H1 (cell line): ENCODE measurements around the gene FASTK. TPM values are rescaled to one million over a fixed set of nuclear protein-coding genes. Genes with fewer than 3 reads are reported as not detected.

ENCODE experiments used
- CTCF ChIA-PET: fragments of 300-600 bp; sonication (Branson Sonifier 250); formaldehyde crosslinking; loops from one replicate; lab custom pipeline; 2021; ENCODE audit not compliant: partially characterized antibody; lab: Charles Lee
- POLR2A ChIA-PET: fragments of 300-600 bp; sonication (Branson Sonifier 250); formaldehyde crosslinking; loops from one replicate; lab custom pipeline; 2021; ENCODE audit warnings: inconsistent platforms; ENCODE audit not compliant: partially characterized antibody; lab: Charles Lee
- DNase-seq, 2 experiments: peaks; one replicate each; pipeline versions ENCODE4 v3.0.0 to v3.0.0-alpha.2; 2010 to 2022; ENCODE audit warnings: low spot score in 2 of 2, low read depth in 1 of 2, mixed read lengths in 1 of 2
- FAIRE-seq: peaks from 2 replicates; lab custom pipeline; 2011; peaks lifted over from hg19 to GRCh38; lab: Jason Lieb, UNC
- H2AFZ ChIP-seq: 2 replicates; pipeline ENCODE4 v1.8.1; 2012; ENCODE audit warnings: low read length, inconsistent platforms
- H2AK5ac ChIP-seq: 2 replicates; pipeline ENCODE4 v1.6.1; 2013; ENCODE audit warnings: low read depth, low read length
- H2BK120ac ChIP-seq: replicated peaks from 2 replicates; pipeline ENCODE3; 2013; ENCODE audit warnings: low read depth, low read length, inconsistent platforms
- H2BK12ac ChIP-seq: 2 replicates; pipeline ENCODE4 v1.6.1; 2013; ENCODE audit warnings: low read depth, low read length
- H2BK15ac ChIP-seq: 2 replicates; pipeline ENCODE4 v1.6.1; 2013; ENCODE audit warnings: low read length
- H2BK20ac ChIP-seq: 2 replicates; pipeline ENCODE4 v1.6.1; 2013; ENCODE audit warnings: low read length
- H2BK5ac ChIP-seq: 2 replicates; pipeline ENCODE4 v1.6.1; 2013; ENCODE audit warnings: low read depth, low read length
- H3K14ac ChIP-seq: 2 replicates; pipeline ENCODE4 v1.6.1; 2013; ENCODE audit warnings: inconsistent platforms; ENCODE audit not compliant: insufficient read length
- H3K18ac ChIP-seq: 2 replicates; pipeline ENCODE4 v1.6.1; 2013; ENCODE audit warnings: low read length; ENCODE audit errors: extremely low read depth
- H3K23ac ChIP-seq: 2 replicates; pipeline ENCODE4 v1.6.1; 2013; ENCODE audit warnings: inconsistent platforms; ENCODE audit not compliant: insufficient read length
- H3K23me2 ChIP-seq: 2 replicates; pipeline ENCODE4 v1.6.1; 2013; ENCODE audit warnings: low read depth, low read length
- H3K27ac ChIP-seq: 2 replicates; pipeline ENCODE4 v1.6.1; 2011; ENCODE audit warnings: low read depth, low read length, inconsistent platforms
- H3K27me3 ChIP-seq, 4 experiments: replicated peaks in 1 of 4; 1 replicate in 1 of 4; 2 replicates in 3 of 4; pipeline versions ENCODE4 v1.6.1 to v1.8.1; 2011 to 2013; ENCODE audit warnings: low read length in 3 of 4, mild to moderate bottlenecking in 3 of 4, inconsistent platforms in 2 of 4, mixed read lengths in 2 of 4, moderate library complexity in 1 of 4; ENCODE audit not compliant: control insufficient read depth in 3 of 4, insufficient read depth in 3 of 4; ENCODE audit errors: extremely low read depth in 1 of 4
- H3K36me3 ChIP-seq, 4 experiments: 2 replicates each; pipeline versions ENCODE4 v1.6.1 to v1.8.1; 2011 to 2013; ENCODE audit warnings: mild to moderate bottlenecking in 4 of 4, low read length in 3 of 4, moderate library complexity in 2 of 4, control low read depth in 1 of 4, inconsistent platforms in 1 of 4; ENCODE audit not compliant: insufficient read depth in 4 of 4, control insufficient read depth in 2 of 4
- H3K4ac ChIP-seq: replicated peaks from 2 replicates; pipeline ENCODE3; 2013; ENCODE audit warnings: low read length, low read depth, mixed read lengths, inconsistent platforms; ENCODE audit not compliant: insufficient read length
- H3K4me1 ChIP-seq, 4 experiments: replicated peaks in 1 of 4; 1 replicate in 1 of 4; 2 replicates in 3 of 4; pipeline versions ENCODE4 v1.6.1 to v1.8.1; 2011 to 2013; ENCODE audit warnings: low read length in 3 of 4, inconsistent platforms in 2 of 4, mixed read lengths in 1 of 4; ENCODE audit not compliant: insufficient read depth in 4 of 4, control insufficient read depth in 3 of 4
- H3K4me2 ChIP-seq, 2 experiments: 2 replicates each; pipeline versions ENCODE4 v1.6.1 to v1.8.1; 2011 to 2013; ENCODE audit warnings: low read depth in 2 of 2, low read length in 2 of 2, control low read depth in 1 of 2, inconsistent platforms in 1 of 2, mild to moderate bottlenecking in 1 of 2; ENCODE audit not compliant: insufficient read depth in 1 of 2
- H3K4me3 ChIP-seq, 4 experiments: fragments of 200-600, 300-600 bp in 1 of 4; sonication (generic), shearing (Covaris generic), sonication (Bioruptor Twin) in 1 of 4; 2 replicates each; pipeline versions ENCODE4 v1.5.1 to v1.8.1; 2011 to 2016; ENCODE audit warnings: low read length in 4 of 4, low read depth in 3 of 4, control low read depth in 2 of 4, inconsistent platforms in 2 of 4, mild to moderate bottlenecking in 2 of 4, mixed read lengths in 1 of 4, moderate library complexity in 1 of 4; ENCODE audit not compliant: insufficient read depth in 2 of 4; ENCODE audit errors: extremely low read depth in 1 of 4
- H3K56ac ChIP-seq: replicated peaks from 2 replicates; pipeline ENCODE3; 2013; ENCODE audit warnings: low read depth, mild to moderate bottlenecking, mixed read lengths, low read length, inconsistent platforms; ENCODE audit not compliant: insufficient read length
- H3K79me1 ChIP-seq: 2 replicates; pipeline ENCODE4 v1.6.1; 2013; ENCODE audit warnings: low read depth, low read length, control low read depth
- H3K79me2 ChIP-seq, 2 experiments: 2 replicates each; pipeline versions ENCODE4 v1.6.1 to v1.8.1; 2012 to 2013; ENCODE audit warnings: low read length in 2 of 2, mild to moderate bottlenecking in 2 of 2, inconsistent platforms in 1 of 2; ENCODE audit not compliant: insufficient read depth in 2 of 2, control insufficient read depth in 1 of 2
- H3K9ac ChIP-seq, 4 experiments: replicated peaks in 1 of 4; 1 replicate in 1 of 4; 2 replicates in 3 of 4; pipeline versions ENCODE4 v1.6.1 to v1.8.1; 2011 to 2013; ENCODE audit warnings: low read depth in 3 of 4, low read length in 3 of 4, control low read depth in 2 of 4, mild to moderate bottlenecking in 2 of 4, moderate library complexity in 2 of 4, inconsistent platforms in 1 of 4; ENCODE audit errors: extremely low read depth in 1 of 4
- H3K9me3 ChIP-seq, 2 experiments: 2 replicates each; pipeline versions ENCODE4 v1.6.1 to v1.8.1; 2012 to 2013; ENCODE audit warnings: mild to moderate bottlenecking in 2 of 2, moderate library complexity in 2 of 2, control low read depth in 1 of 2, inconsistent platforms in 1 of 2, low read depth in 1 of 2, low read length in 1 of 2, mixed read lengths in 1 of 2; ENCODE audit not compliant: insufficient read depth in 2 of 2
- H4K20me1 ChIP-seq, 2 experiments: replicated peaks in 1 of 2; 2 replicates each; pipeline versions ENCODE3 to v1.8.1; 2011 to 2013; ENCODE audit warnings: inconsistent platforms in 2 of 2, low read length in 2 of 2, mild to moderate bottlenecking in 1 of 2; ENCODE audit not compliant: insufficient read depth in 2 of 2, control insufficient read depth in 1 of 2
- H4K5ac ChIP-seq: 2 replicates; pipeline ENCODE4 v1.6.1; 2013; ENCODE audit warnings: low read length, low read depth, mixed read lengths, inconsistent platforms; ENCODE audit not compliant: insufficient read length
- H4K8ac ChIP-seq: 2 replicates; pipeline ENCODE4 v1.8.0; 2013; ENCODE audit warnings: mild to moderate bottlenecking, moderate library complexity, low read length, inconsistent platforms; ENCODE audit not compliant: insufficient read depth; ENCODE audit errors: extremely low read depth
- H4K91ac ChIP-seq: replicated peaks from 2 replicates; pipeline ENCODE3; 2013; ENCODE audit warnings: low read length, mixed read lengths, inconsistent platforms; ENCODE audit not compliant: insufficient read length
- CEBPB ChIP-seq: IDR thresholded peaks from 2 replicates; pipeline ENCODE4 v1.6.1; 2012; ENCODE audit warnings: low read depth, low read length
- GABPA ChIP-seq: IDR thresholded peaks from 2 replicates; pipeline ENCODE4 v1.6.1; 2011; ENCODE audit warnings: mild to moderate bottlenecking, low read length, moderate library complexity, borderline replicate concordance; ENCODE audit not compliant: insufficient read depth
- HDAC2 ChIP-seq, 2 experiments: fragments of 300-600 bp in 1 of 2; sonication (generic) in 1 of 2; IDR thresholded peaks; 2 replicates each; pipeline ENCODE4 v1.6.1; 2011 to 2012; ENCODE audit warnings: low read depth in 2 of 2, low read length in 2 of 2, mild to moderate bottlenecking in 2 of 2, moderate library complexity in 2 of 2, borderline replicate concordance in 1 of 2, inconsistent platforms in 1 of 2
- POU5F1 ChIP-seq: IDR thresholded peaks from 2 replicates; pipeline ENCODE4 v1.6.1; 2011; ENCODE audit warnings: low read depth, mild to moderate bottlenecking, low read length, moderate library complexity
- RBBP5 ChIP-seq: IDR thresholded peaks from 2 replicates; pipeline ENCODE4 v1.7.1; 2012; ENCODE audit warnings: low read depth, mild to moderate bottlenecking, inconsistent platforms, low read length, moderate library complexity, borderline replicate concordance
- SAP30 ChIP-seq: fragments of 300-600 bp; sonication (generic); IDR thresholded peaks from 2 replicates; pipeline ENCODE4 v1.7.1; 2012; ENCODE audit warnings: low read length, moderate library complexity, mild to moderate bottlenecking, inconsistent platforms; ENCODE audit not compliant: insufficient read depth, insufficient replicate concordance
- SP4 ChIP-seq: IDR thresholded peaks from 2 replicates; pipeline ENCODE4 v1.6.1; 2012; ENCODE audit warnings: low read length, inconsistent platforms
- YY1 ChIP-seq: IDR thresholded peaks from 2 replicates; pipeline ENCODE4 v1.6.1; 2011; ENCODE audit warnings: low read depth, mild to moderate bottlenecking, low read length
- WGBS, 2 experiments: shearing (Covaris generic) in 1 of 2; methylation state at CpG; one replicate each; pipeline versions ENCODE4 v1.1.6 to v1.1.7; 2013 to 2015; ENCODE audit warnings: low lambda C conversion rate in 2 of 2, mixed read lengths in 2 of 2, inconsistent platforms in 1 of 2, low coverage in 1 of 2, missing lambda C conversion rate in 1 of 2; ENCODE audit not compliant: insufficient replicate concordance in 2 of 2, insufficient coverage in 1 of 2, insufficient read length in 1 of 2; ENCODE audit errors: extremely low coverage in 1 of 2, missing lambda C conversion rate in 1 of 2; 5-methylcytosine and 5-hydroxymethylcytosine counted together
- polyA plus RNA-seq, 7 experiments: library from polyadenylated mRNA; depleted of rRNA in 3 of 7; stranded (reverse) in 5 of 7; unstranded in 2 of 7; fragments of >200 nt in 5 of 7; fragments of 200-250 nt in 2 of 7; gene quantifications; 1 replicate in 5 of 7; 2 replicates in 1 of 7; 4 replicates in 1 of 7; pipeline versions ENCODE4 v1.2.1 to v1.2.3, GENCODE V29; 2011 to 2013; ENCODE audit warnings: missing spikeins in 2 of 7, mixed read lengths in 2 of 7
- total RNA-seq: library from RNA; stranded (reverse); fragmentation: NEBNext Ultra II Directional; extraction: Animal tissue kit (Norgen Biotek cat#: 25700); gene quantifications from 2 replicates; pipeline ENCODE4 v1.2.1, GENCODE V29; 2021
- TF ChIP-seq, protein P1 (sequence below): IDR thresholded peaks from 2 replicates; pipeline ENCODE4 v1.6.1; 2012; ENCODE audit warnings: inconsistent platforms

The FASTK gene
- total and polyA plus RNA-seq, 2 of the 8 experiments (the other 6 are each of a cell fraction or from before 2014, with no cell fraction given), result 39.4 to 84.0 TPM

DNA sequence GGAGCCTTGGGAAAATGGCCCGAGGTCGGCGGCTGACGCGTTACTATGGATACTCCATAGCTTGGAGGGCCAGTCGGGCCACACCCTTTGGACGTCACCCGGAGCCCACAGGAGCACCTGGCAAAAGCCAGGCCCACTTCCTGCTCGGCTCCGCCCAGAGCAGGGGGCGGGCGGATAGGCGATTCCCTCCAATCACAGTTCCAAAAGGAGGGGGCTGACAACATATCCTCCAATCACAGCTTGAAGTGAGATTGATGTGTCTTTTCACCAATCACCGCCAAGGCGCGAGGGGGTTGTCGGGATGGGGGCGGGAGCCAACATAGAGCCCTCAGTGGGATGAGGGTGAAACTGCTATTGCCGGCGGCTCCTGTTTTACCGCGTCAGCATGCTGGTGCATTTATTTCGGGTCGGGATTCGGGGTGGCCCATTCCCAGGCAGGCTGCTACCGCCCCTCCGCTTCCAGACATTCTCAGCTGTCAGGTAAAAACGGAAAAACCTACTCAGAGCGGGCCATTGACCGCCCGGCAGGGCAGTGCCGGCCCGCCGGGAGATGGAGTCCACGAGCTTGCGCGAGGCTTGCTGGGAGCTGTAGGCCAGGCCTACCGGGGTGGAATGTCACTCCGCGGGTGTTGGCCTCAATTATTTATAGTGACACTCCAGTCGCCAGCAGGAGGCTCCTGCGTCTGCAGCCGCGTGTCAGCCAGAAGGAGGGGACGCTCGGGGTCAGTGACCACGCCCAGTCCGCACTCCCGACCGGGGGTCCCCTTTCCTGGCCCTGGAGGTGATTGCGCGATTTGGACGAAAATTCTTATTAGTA lies 52.3 kb downstream of the FASTK start, which contains the start of gene ABCB8:
Gene ABCB8 (plus strand): TSS at position 320 of the 817 bp plus-strand sequence. CDS start 66 bp downstream, at position 386.
- Histone ChIP-seq H3K27me3 (peaks cover 0 to 4% (median 0%) of the 10 kb centered on the region in 4 experiments; a peak in 2 of 7 replicates), H2AK5ac (0 out of 2 replicates have a peak within 1 kb of the TSS, but pooled peaks have one; percentile 39), H3K36me3 (no peaks in the 10 kb centered on the region), H3K4me3 (peak within 1 kb of the TSS; percentile 66 to 97 (median 80)), H2BK5ac (no peak within 1 kb of the TSS), H2AFZ (peak within 1 kb of the TSS; percentile 71; the same call in 1 of the 2 replicates), H4K5ac (no peak within 1 kb of the TSS), H4K8ac (peak within 1 kb of the TSS; percentile 7; the same call in 1 of the 2 replicates), H3K14ac (no peak within 1 kb of the TSS), H2BK15ac (no peak within 1 kb of the TSS; the same call in 1 of the 2 replicates), H2BK12ac (peak within 1 kb of the TSS; percentile 50; the same call in 1 of the 2 replicates), H3K4ac (no peak within 1 kb of the TSS), H3K4me2 (peak within 1 kb of the TSS; percentile 75 to 90), H3K4me1 (peaks cover 0 to 4% (median 2%) of the 10 kb centered on the region in 4 experiments; a peak in 2 of 7 replicates), H3K79me1 (no peaks in the 10 kb centered on the region; the same call in 1 of the 2 replicates), H3K79me2 (no peaks in the 10 kb centered on the region), H3K9ac (peak within 1 kb of the TSS in 3 of 4 experiments; percentile 12 to 45 (median 32); a peak in 4 of 7 replicates), H2BK120ac (no peak within 1 kb of the TSS), H4K91ac (no peak within 1 kb of the TSS), H3K9me3 (no peaks in the 10 kb centered on the region), H3K18ac (peak within 1 kb of the TSS; percentile 75; the same call in 1 of the 2 replicates), H3K27ac (peak within 1 kb of the TSS; percentile 15; the same call in 1 of the 2 replicates), H3K56ac (peak within 1 kb of the TSS; percentile 78), H4K20me1 (peaks cover 0 to 2% of the 10 kb centered on the region in 2 experiments), H3K23ac (no peak within 1 kb of the TSS), H3K23me2 (peaks cover 3% of the 10 kb centered on the region; the same call in 1 of the 2 replicates), H2BK20ac (no peak within 1 kb of the TSS)
- CTCF ChIA-PET, result interaction anchor here (0.7 to 2.7 kb wide), 17 partner anchors 9 to 83 kb away, joined by 3 to 24 read pairs (median 3); partner anchors contain the start of gene CDK5
- 2% methylated on average over 51 of the region's 53 CpGs; no CpG with 5 or more reads in 1 of the 2 experiments for WGBS, 2 experiments
- POLR2A ChIA-PET, result interaction anchor here (0.6 to 3.2 kb wide), 12 partner anchors 10 to 1962 kb away, joined by 3 to 18 read pairs (median 4); partner anchors contain the start of gene CDK5
- DNase-seq (peak; percentile 99), FAIRE-seq (peak; percentile 57)
- TF ChIP-seq YY1 (no peak), SP4 (peak; percentile 49), HDAC2 (IDR thresholded peaks at IDR 0.05; ENCODE audit: borderline replicate concordance in 1 of 2, low read depth in 2 of 2, low read length in 2 of 2) (no peak), RBBP5 (peak; percentile 40; the same call in 1 of the 2 replicates), SAP30 (peak; percentile 10), CEBPB (no peak), POU5F1 (no peak), GABPA (no peak)
- TF ChIP-seq, protein P1, sequence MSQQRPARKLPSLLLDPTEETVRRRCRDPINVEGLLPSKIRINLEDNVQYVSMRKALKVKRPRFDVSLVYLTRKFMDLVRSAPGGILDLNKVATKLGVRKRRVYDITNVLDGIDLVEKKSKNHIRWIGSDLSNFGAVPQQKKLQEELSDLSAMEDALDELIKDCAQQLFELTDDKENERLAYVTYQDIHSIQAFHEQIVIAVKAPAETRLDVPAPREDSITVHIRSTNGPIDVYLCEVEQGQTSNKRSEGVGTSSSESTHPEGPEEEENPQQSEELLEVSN, result peak; percentile 35; the same call in 1 of the 2 replicates
